ENCODE measurements around the gene ARL3.

DNA sequence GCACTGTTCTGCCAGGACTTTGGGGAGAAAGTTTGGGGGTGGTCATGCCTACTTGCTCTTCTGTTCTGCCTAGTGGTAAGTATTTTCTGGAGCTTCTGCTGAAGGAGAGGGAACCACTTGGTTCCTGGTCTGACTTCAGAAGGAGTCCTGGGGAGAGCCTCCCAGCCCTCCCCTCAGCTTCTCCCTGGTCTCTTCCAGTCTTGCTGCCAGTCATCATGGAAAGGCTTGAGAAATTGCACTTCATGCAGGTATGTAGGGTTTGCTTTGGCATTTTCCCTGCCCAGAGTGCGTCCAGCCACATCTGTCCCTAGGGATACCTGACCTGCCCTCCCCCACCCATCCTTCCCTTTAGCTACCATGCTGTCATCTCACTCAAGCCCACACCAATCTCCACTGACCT is 18.5 kb upstream of the ARL3 start:
- no peak for TF ChIP-seq CTCF (IDR thresholded peaks at IDR 0.05; ENCODE audit: low read depth, low read length, poor library complexity, severe bottlenecking)
- no peak for TF ChIP-seq EZH2phosphoT487 (IDR thresholded peaks at IDR 0.05; ENCODE audit: borderline replicate concordance, low read length)
